SK-N-SH treated with all-trans-retinoic acid at 6 μM for 48 hours (cell line): ENCODE results near the gene MICA.

Experiments used
- OSR1 ChIP-seq: fragments of 250-450 bp; sonication (Bioruptor Pico); IDR thresholded peaks from 2 replicates; pipeline ENCODE4 v1.8.0; 2022; ENCODE audit warnings: moderate library complexity, mild to moderate bottlenecking, inconsistent platforms
- RARB ChIP-seq: fragments of 250-450 bp; sonication (Bioruptor Pico); IDR thresholded peaks from 2 replicates; pipeline ENCODE4 v1.8.0; 2021; ENCODE audit warnings: mild to moderate bottlenecking, moderate library complexity

DNA sequence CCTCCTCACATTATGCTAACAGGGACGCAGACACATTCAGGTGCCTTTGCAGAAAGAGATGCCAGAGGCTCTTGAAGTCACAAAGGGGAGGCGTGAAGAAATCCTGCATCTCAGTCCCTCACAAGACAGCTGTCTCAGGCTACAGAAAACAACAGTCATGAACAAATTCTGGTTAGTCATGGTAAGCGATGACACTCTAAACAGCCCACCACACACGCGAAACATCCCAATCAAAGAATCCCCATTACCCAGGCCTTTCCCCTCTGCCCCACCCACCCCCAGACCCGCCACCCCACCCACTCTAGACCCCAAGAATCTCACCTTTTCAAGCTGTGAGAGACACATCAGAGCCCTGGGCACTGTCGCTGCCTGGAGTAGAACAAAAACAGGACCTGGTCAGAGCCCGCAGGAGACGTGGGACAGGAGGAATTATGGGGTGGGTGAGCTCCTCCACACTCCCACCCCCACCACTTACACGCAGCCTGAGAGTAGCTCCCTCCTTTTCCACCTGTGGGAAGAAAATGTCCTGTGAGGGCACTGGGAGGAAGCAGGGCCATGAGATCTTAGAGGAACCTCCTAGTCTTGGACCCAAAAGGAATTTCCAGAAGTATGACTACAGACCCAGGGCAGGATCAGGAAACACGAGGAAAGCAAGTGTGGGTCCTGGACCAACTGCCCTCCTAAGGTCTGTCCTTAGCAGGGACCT lies 49.1 kb upstream of the MICA start:
- TF ChIP-seq OSR1 (CRISPR knock-in tag) (no peak), RARB (CRISPR knock-in tag) (no peak)
